Tibial nerve (tissue), 4 donors: Measurements from ENCODE around the gene FGR.
A peak's percentile ranks its signal among the peaks of the same experiment; 100 is the strongest.

Source experiments
- EP300 ChIP-seq, 2 donors: sonication (generic); formaldehyde crosslinking; IDR thresholded peaks; one replicate each; pipeline ENCODE4 v1.6.1; 2017; ENCODE audit warnings: antibody characterized with exemption in 2 of 2, mild to moderate bottlenecking in 1 of 2
- POLR2A ChIP-seq, 2 donors: fragments of 450-650 bp; IDR thresholded peaks; one replicate each; pipeline ENCODE4 v1.6.1; 2017; ENCODE audit warnings: antibody characterized with exemption in 2 of 2, mild to moderate bottlenecking in 2 of 2, moderate library complexity in 2 of 2
- TF ChIP-seq, protein P1 (sequence below), 5 experiments: fragments of 200-600 bp in 3 of 5; fragments of 450-650 bp in 2 of 5; sonication (generic) in 3 of 5; IDR thresholded peaks; one replicate each; pipeline ENCODE4 v1.5.1; 2016 to 2019; ENCODE audit warnings: antibody characterized with exemption in 5 of 5, mild to moderate bottlenecking in 3 of 5, moderate library complexity in 2 of 5

DNA sequence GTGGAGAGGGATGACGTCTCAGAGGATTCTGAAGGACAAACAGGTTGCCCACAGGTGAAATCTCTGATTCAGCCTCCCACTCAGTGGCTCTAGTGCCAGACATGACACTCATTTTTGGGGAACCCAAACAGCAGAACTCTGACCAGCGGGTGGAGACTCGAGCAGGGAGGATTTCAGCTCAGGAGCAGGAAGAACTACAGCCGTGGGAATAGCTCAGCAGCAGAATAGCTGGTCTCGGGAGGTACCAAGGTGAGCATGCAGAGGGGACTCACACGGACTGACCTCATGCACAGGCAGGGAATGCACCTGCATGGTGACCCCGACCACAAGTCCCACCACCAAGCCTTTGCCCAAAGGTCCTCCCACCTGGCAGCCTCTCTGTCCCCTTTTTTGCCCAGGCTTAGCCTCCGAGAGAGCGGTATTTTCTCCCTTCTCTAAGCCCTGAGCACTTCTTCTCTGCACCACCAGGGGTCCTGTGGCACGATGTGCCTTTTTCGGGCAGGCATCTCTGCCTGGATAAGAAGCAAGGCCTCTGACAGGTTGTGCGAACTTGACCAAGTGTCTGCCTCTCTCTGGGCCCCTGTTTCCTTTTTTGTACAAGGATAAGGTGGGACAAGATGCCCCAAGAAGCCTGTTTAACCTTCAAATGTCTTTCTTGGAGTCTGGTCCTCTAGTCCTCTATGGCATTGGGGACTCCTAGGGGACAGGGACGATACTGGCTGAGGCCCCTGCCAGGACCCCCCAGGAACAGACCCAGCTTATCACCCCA lies 8.8 kb upstream of the FGR start:
- TF ChIP-seq, protein P1, sequence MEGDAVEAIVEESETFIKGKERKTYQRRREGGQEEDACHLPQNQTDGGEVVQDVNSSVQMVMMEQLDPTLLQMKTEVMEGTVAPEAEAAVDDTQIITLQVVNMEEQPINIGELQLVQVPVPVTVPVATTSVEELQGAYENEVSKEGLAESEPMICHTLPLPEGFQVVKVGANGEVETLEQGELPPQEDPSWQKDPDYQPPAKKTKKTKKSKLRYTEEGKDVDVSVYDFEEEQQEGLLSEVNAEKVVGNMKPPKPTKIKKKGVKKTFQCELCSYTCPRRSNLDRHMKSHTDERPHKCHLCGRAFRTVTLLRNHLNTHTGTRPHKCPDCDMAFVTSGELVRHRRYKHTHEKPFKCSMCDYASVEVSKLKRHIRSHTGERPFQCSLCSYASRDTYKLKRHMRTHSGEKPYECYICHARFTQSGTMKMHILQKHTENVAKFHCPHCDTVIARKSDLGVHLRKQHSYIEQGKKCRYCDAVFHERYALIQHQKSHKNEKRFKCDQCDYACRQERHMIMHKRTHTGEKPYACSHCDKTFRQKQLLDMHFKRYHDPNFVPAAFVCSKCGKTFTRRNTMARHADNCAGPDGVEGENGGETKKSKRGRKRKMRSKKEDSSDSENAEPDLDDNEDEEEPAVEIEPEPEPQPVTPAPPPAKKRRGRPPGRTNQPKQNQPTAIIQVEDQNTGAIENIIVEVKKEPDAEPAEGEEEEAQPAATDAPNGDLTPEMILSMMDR (IDR thresholded peaks at IDR 0.05): peak; percentile 53 to 78 (median 69)
- TF ChIP-seq POLR2A (IDR thresholded peaks at IDR 0.05): no peak
- no peak for TF ChIP-seq EP300 (IDR thresholded peaks at IDR 0.05)
